Gastrocnemius medialis (tissue), 4 donors: Measurements from ENCODE around the gene SUFU.

Experiments
- POLR2A ChIP-seq, 2 donors: fragments of 450-650 bp; IDR thresholded peaks; one replicate each; pipeline ENCODE4 v1.6.1; 2017; ENCODE audit warnings: antibody characterized with exemption in 2 of 2, mild to moderate bottlenecking in 2 of 2, moderate library complexity in 2 of 2
- TF ChIP-seq, protein P1 (sequence below), 5 experiments: fragments of 450-650 bp in 3 of 5; fragments of 200-600 bp in 2 of 5; sonication (generic) in 2 of 5; IDR thresholded peaks in 4 of 5; conservative IDR thresholded peaks in 1 of 5; 1 replicate in 4 of 5; 2 replicates in 1 of 5; pipeline ENCODE4 v1.5.1; 2016 to 2019; ENCODE audit warnings: antibody characterized with exemption in 5 of 5, mild to moderate bottlenecking in 3 of 5, moderate library complexity in 3 of 5

DNA sequence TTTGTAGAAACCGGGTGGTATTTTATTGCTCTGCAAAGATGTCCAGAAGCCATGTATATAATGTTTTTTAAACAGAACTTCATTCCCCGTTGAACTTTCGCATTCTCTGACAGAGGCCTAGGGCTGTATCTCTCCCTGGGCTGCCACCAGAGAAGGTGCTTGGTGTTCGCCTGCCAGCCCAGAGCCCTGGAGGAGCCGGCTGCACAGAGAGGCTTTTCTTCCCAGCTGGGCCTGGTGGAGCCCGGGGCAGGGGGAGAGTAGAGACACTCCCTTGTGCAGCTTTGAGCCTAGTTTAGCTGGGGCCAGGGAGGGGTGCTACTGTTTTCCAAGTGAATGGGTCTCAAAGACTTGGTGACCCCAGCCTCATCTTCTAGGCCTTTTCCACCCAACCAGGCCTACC lies 126.9 kb downstream of the SUFU start:
- TF ChIP-seq, protein P1, sequence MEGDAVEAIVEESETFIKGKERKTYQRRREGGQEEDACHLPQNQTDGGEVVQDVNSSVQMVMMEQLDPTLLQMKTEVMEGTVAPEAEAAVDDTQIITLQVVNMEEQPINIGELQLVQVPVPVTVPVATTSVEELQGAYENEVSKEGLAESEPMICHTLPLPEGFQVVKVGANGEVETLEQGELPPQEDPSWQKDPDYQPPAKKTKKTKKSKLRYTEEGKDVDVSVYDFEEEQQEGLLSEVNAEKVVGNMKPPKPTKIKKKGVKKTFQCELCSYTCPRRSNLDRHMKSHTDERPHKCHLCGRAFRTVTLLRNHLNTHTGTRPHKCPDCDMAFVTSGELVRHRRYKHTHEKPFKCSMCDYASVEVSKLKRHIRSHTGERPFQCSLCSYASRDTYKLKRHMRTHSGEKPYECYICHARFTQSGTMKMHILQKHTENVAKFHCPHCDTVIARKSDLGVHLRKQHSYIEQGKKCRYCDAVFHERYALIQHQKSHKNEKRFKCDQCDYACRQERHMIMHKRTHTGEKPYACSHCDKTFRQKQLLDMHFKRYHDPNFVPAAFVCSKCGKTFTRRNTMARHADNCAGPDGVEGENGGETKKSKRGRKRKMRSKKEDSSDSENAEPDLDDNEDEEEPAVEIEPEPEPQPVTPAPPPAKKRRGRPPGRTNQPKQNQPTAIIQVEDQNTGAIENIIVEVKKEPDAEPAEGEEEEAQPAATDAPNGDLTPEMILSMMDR (IDR thresholded peaks at IDR 0.05 in 4 of 5, conservative IDR thresholded peaks at IDR 0.05 in 1 of 5) = no peak
- no peak for TF ChIP-seq POLR2A (IDR thresholded peaks at IDR 0.05)
